Colon (tissue), 2 donors: Measurements from ENCODE around the gene RAPSN.

Source experiments
- FAIRE-seq: peaks from 2 replicates; lab custom pipeline; 2012; peaks lifted over from hg19 to GRCh38; lab: Jason Lieb, UNC
- donor health status: control.
- donor health status: control.

Gene RAPSN

DNA sequence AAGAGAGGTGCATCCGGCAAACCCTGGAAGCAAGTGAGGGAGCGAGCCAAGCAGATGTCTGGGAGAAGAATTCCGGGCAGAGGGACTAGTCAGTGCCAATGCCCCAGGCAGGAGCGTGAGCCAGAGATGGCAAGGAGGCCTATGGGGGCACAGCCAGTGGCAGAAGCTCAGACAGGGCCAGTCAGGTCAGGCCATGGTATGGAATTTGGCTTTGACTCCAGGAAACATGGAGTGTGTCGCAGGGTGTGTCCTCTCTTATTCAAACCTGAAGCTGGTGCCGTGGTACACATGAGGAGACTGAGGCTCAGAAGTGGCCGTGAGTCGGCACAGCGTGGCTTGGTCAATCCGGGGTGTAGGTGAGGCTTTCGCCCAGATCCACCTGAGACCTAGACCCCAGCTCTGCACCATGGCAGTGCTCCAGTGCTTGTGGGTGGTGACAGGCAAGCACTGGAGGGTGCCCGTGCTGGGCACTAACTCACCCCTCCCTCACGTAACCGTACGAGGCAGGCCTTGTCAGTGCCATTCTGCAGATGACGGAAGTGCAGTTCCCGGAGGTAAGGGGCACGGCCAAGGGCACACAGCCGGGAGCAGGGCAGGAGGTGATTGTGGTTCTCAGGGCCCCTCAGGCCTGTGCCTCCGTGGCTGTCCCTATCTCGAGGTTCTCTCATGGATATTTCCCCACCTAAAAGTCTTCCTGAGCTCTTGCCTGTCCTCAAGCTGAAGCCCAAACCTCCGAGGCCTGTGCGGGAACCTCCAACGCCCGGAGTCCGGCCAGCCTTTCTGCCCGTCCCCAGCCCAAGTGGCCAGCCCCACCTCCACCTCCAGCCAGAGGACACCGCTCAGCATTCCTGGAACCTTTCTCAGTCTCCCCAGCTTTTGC lies 60.0 kb downstream of the RAPSN start:
- FAIRE-seq = no peak

DNA sequence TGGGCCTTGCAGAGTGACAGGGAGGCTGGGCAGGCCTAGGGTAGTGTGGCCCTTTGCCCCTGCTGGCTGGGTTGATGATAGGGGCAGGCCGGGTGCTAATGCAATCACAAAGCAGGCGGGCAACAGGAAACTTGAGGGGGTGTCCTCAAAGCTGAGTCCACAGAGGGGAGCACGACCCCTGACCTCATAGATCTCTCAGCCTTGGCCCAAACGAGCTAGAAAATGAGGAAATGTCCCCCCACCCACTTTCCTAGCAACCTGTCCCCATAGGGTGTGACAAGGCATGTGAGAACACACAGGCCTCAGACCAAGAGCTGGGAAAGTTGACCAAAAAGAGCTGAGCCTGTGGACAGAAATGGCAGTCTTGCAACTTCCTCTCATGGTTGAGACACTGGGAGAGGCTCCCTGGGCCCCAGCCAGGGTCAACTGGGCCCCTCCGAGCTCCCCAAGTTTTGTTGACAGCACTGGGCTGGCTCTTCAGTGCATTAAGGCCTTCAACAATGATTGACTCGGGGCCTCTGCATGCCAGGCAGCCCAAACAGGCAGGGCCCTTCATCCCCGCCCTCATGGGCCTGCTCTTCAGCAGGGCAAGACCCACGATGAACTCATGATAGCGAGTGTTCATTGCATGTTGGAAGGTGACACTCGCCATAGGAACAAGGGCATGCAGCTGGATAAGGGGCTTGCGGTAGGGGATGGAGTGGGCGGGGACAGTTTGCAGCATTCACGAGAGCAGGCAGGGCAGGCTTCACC lies 60.8 kb downstream of the RAPSN start:
- FAIRE-seq = no peak
